ENCODE data around the gene IQSEC3.

Gene IQSEC3

DNA sequence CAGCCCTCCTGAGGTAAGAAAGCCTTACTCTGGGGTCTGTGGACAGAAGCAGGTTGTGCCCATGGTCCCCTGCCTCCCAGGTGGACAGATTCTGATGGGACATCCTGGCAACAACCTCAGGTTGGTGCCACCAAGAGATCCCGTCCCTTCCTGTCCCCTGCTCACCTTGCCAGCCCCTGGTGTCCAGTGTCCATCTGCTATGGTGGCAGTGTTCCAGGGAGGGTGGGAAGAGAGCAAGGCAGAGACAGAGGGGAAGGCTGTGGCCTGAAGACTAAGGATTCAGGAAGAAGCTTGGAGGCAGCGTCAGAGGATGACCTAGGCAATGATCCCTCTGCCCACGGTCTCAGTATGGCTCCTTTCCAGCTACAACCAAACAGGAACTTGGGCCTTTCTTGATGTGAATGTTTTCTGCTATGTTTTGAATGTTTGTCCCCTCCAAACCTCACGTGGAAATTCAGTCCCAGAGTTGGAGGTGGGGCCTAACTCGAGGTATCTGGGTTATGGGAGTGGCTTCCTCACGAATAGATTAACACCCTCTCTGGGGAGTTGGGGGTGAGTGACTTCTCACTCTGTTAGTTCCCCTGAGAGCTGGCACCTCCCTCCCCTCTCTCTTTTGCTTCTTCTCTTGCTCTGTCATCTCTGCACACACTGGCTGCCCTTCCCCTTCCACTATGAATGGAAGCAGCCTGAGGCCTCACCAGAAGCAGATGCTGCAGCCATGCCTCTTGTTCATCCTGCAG is 26.9 kb downstream of the IQSEC3 start:
- no peaks in the 10 kb centered on the region for H3K27me3 ChIP-seq (replicated peaks in 2 of 5; ENCODE audit: control insufficient read depth in 4 of 5, insufficient read depth in 5 of 5, low read length in 4 of 5)
- H3K4me1 ChIP-seq (ENCODE audit: control extremely low read depth in 1 of 4, control insufficient read depth in 4 of 4, insufficient read depth in 4 of 4, low read length in 3 of 4) = peaks cover 0 to 20% (median 11%) of the 10 kb centered on the region in 4 experiments
- ChIA-PET CTCF (interaction anchor here (0.8 to 1.4 kb wide), 3 partner anchors 12 to 60 kb away, joined by 3 to 5 read pairs (median 4); no protein-coding TSS in a partner anchor), POLR2A (no interaction called here)
- no peak overlapping the region for H3K4me3 ChIP-seq (ENCODE audit: control insufficient read depth in 1 of 7, extremely low read depth in 1 of 7, insufficient read depth in 4 of 7, low read depth in 2 of 7, low read length in 6 of 7)
- no peaks in the 10 kb centered on the region for H3K36me3 ChIP-seq (ENCODE audit: control insufficient read depth in 4 of 4, insufficient read depth in 4 of 4, low read length in 3 of 4)
- DNase-seq = no peak
- no peak overlapping the region for H3K27ac ChIP-seq (ENCODE audit: insufficient read depth in 1 of 2, low read depth in 1 of 2, low read length in 2 of 2, poor library complexity in 1 of 2, severe bottlenecking in 2 of 2)
- WGBS (ENCODE audit: insufficient coverage) = no CpG with 5 or more reads among the region's 6 CpGs
- peaks cover 0 to 9% (median 3%) of the 10 kb centered on the region in 5 experiments for H3K9me3 ChIP-seq (ENCODE audit: control extremely low read depth in 1 of 5, control insufficient read depth in 4 of 5, insufficient read depth in 2 of 5, low read depth in 1 of 5, low read length in 4 of 5)

DNA sequence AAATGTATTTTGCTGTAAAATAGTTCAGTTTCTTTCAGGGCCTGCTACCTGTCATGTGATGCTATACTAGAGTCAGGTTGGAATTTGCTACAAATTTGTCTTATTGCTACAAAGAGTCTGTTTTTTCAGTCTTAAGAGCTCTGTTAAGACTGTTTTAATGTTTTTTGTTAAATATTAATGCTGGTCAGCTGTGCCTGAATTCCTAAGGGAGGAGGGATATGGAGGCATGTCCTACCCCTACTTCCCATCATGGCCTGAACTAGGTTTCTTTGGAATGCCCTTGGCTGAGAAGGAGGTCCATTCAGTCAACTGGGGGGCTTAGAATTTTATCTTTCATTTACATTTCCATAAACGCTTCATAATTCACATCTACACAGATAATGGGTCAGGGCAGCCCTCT is 30.0 kb downstream of the IQSEC3 start:
- ChIA-PET POLR2A (no interaction called here), CTCF (no interaction called here)
- no peak for DNase-seq
- Histone ChIP-seq H3K9me3 (ENCODE audit: control extremely low read depth in 1 of 5, control insufficient read depth in 4 of 5, insufficient read depth in 2 of 5, low read depth in 1 of 5, low read length in 4 of 5) (no peaks in the 10 kb centered on the region), H3K27me3 (replicated peaks in 2 of 5; ENCODE audit: control insufficient read depth in 4 of 5, insufficient read depth in 5 of 5, low read length in 4 of 5) (no peaks in the 10 kb centered on the region), H3K4me1 (ENCODE audit: control extremely low read depth in 1 of 4, control insufficient read depth in 4 of 4, insufficient read depth in 4 of 4, low read length in 3 of 4) (peaks cover 0 to 22% (median 13%) of the 10 kb centered on the region in 4 experiments), H3K4me3 (ENCODE audit: control insufficient read depth in 1 of 7, extremely low read depth in 1 of 7, insufficient read depth in 4 of 7, low read depth in 2 of 7, low read length in 6 of 7) (no peak overlapping the region), H3K36me3 (ENCODE audit: control insufficient read depth in 4 of 4, insufficient read depth in 4 of 4, low read length in 3 of 4) (no peaks in the 10 kb centered on the region), H3K27ac (ENCODE audit: insufficient read depth in 1 of 2, low read depth in 1 of 2, low read length in 2 of 2, poor library complexity in 1 of 2, severe bottlenecking in 2 of 2) (no peak overlapping the region)
- 100% methylated on average over 1 of the region's 1 CpG for WGBS (ENCODE audit: insufficient coverage)

DNA sequence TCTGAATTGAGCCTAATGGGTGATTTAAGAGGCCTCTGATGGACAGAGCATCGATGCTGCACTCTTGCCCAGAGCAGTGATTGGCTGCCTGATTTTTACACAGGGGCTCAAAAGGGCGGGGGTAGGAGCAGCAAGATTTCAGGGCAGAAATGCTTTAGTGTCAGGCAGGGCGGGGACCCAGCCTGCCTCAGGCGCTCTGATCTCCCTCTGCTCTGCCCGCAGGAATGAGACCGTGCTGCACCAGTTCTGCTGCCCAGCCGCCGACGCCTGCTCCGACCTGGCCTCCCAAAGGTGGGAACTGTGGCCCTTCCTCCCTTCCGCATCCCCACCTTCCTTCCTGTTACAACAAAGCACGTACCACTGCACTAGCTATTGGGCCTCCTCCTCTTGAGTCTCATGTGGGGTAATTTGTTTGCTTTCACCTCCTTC is 32.4 kb downstream of the IQSEC3 start:
- Histone ChIP-seq H3K36me3 (ENCODE audit: control insufficient read depth in 4 of 4, insufficient read depth in 4 of 4, low read length in 3 of 4) (no peaks in the 10 kb centered on the region), H3K4me1 (ENCODE audit: control extremely low read depth in 1 of 4, control insufficient read depth in 4 of 4, insufficient read depth in 4 of 4, low read length in 3 of 4) (peaks cover 0 to 22% (median 12%) of the 10 kb centered on the region in 4 experiments), H3K9me3 (ENCODE audit: control extremely low read depth in 1 of 5, control insufficient read depth in 4 of 5, insufficient read depth in 2 of 5, low read depth in 1 of 5, low read length in 4 of 5) (no peaks in the 10 kb centered on the region), H3K4me3 (ENCODE audit: control insufficient read depth in 1 of 7, extremely low read depth in 1 of 7, insufficient read depth in 4 of 7, low read depth in 2 of 7, low read length in 6 of 7) (no peak overlapping the region), H3K27me3 (replicated peaks in 2 of 5; ENCODE audit: control insufficient read depth in 4 of 5, insufficient read depth in 5 of 5, low read length in 4 of 5) (no peaks in the 10 kb centered on the region), H3K27ac (ENCODE audit: insufficient read depth in 1 of 2, low read depth in 1 of 2, low read length in 2 of 2, poor library complexity in 1 of 2, severe bottlenecking in 2 of 2) (no peak overlapping the region)
- 80% methylated on average over 10 of the region's 12 CpGs for WGBS (ENCODE audit: insufficient coverage)
- CTCF ChIA-PET = interaction anchor here (1.3 to 2.0 kb wide), 2 partner anchors 20 to 59 kb away, joined by 3 to 6 read pairs; no protein-coding TSS in a partner anchor
- POLR2A ChIA-PET = no interaction called here
- DNase-seq = no peak

DNA sequence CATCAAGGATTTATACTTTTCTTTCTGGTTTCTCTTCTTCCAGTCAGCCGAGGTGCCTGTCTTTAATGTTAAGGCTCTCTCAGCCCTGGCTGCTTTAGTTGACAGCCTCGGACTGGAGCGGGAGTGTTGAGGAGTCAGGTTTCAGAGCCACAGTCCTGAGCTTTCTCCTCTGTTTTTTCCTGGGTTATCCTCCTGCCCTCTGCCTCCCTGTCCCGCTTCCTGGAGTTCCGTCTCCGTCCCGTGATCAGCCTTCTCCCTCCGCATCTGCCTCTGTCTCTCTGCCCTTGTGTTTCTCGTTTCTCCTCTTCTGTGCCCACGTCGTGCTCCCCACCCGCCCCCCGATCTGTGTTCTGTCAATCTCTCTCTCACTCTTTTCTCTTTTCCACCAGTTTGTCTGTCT is 33.0 kb downstream of the IQSEC3 start:
- ChIA-PET CTCF (no interaction called here), POLR2A (no interaction called here)
- Histone ChIP-seq H3K4me3 (ENCODE audit: control insufficient read depth in 1 of 7, extremely low read depth in 1 of 7, insufficient read depth in 4 of 7, low read depth in 2 of 7, low read length in 6 of 7) (no peak overlapping the region), H3K9me3 (ENCODE audit: control extremely low read depth in 1 of 5, control insufficient read depth in 4 of 5, insufficient read depth in 2 of 5, low read depth in 1 of 5, low read length in 4 of 5) (no peaks in the 10 kb centered on the region), H3K27me3 (replicated peaks in 2 of 5; ENCODE audit: control insufficient read depth in 4 of 5, insufficient read depth in 5 of 5, low read length in 4 of 5) (no peaks in the 10 kb centered on the region), H3K36me3 (ENCODE audit: control insufficient read depth in 4 of 4, insufficient read depth in 4 of 4, low read length in 3 of 4) (no peaks in the 10 kb centered on the region), H3K27ac (ENCODE audit: insufficient read depth in 1 of 2, low read depth in 1 of 2, low read length in 2 of 2, poor library complexity in 1 of 2, severe bottlenecking in 2 of 2) (no peak overlapping the region), H3K4me1 (ENCODE audit: control extremely low read depth in 1 of 4, control insufficient read depth in 4 of 4, insufficient read depth in 4 of 4, low read length in 3 of 4) (peaks cover 0 to 24% (median 15%) of the 10 kb centered on the region in 4 experiments)
- WGBS (ENCODE audit: insufficient coverage) = 94% methylated on average over 12 of the region's 13 CpGs
- no peak for DNase-seq

DNA sequence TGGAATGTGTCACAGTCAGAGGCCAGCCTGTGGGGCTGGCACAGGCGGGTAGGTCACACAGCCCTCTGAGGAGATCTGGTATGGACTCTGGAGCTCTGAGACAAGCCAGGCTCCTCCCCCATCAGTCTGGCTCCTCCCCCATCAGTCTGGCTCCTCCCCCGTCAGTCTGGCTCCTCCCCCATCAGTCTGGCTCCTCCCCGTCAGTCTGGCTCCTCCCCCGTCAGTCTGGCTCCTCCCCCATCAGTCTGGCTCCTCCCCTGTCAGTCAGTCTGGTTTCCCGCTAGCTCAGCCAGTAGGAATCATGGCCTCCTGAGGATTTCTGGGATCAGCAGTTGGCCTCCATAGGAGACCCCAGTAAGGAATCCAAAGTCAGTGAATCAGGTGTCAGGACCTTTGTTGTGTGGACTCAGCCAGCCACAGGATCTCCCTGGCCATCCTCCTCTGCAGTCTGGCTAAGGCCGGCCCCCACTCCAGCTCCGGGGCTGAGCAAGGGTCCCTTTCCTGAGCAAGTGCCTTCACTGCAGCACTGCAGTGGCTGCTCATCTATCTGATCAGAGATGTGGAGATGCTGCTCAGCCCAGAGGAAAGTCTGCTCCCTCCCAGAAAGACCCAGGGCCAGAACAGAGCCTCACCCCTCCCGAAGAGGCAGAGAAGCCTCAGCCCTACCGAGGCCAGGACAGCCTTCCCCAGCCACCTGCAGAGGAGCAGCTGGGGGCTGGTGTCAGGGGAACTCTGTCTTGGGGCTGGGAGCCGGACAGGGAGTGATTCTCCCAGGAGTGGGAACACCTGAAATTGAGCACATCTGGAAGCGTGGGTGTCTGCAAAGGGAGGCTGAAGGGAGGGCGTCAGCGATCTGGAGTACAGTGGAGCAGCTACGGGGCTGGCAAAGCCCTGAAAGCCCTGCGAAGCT is 35.7 kb downstream of the IQSEC3 start:
- Histone ChIP-seq H3K27ac (ENCODE audit: insufficient read depth in 1 of 2, low read depth in 1 of 2, low read length in 2 of 2, poor library complexity in 1 of 2, severe bottlenecking in 2 of 2) (no peak overlapping the region), H3K36me3 (ENCODE audit: control insufficient read depth in 4 of 4, insufficient read depth in 4 of 4, low read length in 3 of 4) (peaks cover 0 to 2% (median 0%) of the 10 kb centered on the region in 4 experiments), H3K27me3 (replicated peaks in 2 of 5; ENCODE audit: control insufficient read depth in 4 of 5, insufficient read depth in 5 of 5, low read length in 4 of 5) (no peaks in the 10 kb centered on the region), H3K9me3 (ENCODE audit: control extremely low read depth in 1 of 5, control insufficient read depth in 4 of 5, insufficient read depth in 2 of 5, low read depth in 1 of 5, low read length in 4 of 5) (no peaks in the 10 kb centered on the region), H3K4me1 (ENCODE audit: control extremely low read depth in 1 of 4, control insufficient read depth in 4 of 4, insufficient read depth in 4 of 4, low read length in 3 of 4) (peaks cover 0 to 41% (median 20%) of the 10 kb centered on the region in 4 experiments), H3K4me3 (ENCODE audit: control insufficient read depth in 1 of 7, extremely low read depth in 1 of 7, insufficient read depth in 4 of 7, low read depth in 2 of 7, low read length in 6 of 7) (no peak overlapping the region)
- ChIA-PET CTCF (interaction anchor here (1.1 to 2.0 kb wide), 2 partner anchors 21 to 51 kb away, joined by 3 to 6 read pairs; no protein-coding TSS in a partner anchor), POLR2A (no interaction called here)
- WGBS (ENCODE audit: insufficient coverage) = 99% methylated on average over 9 of the region's 15 CpGs
- no peak for DNase-seq

DNA sequence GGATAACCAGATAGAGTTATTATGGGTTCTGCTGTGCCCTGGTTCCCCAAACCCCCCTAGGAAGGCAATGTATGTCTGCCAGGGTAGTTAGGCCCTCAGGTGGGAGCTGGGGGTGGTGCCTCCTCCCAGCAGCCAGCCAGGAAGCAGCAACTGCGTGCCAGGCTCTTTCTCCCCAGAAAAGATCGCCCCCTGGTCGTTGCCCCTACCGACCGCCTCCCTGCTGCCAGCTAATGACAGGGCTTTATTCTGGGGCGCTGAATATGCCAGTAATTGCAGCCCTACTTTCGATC is 36.3 kb downstream of the IQSEC3 start:
- WGBS (ENCODE audit: insufficient coverage) = 82% methylated on average over 7 of the region's 7 CpGs
- H3K27ac ChIP-seq (ENCODE audit: insufficient read depth in 1 of 2, low read depth in 1 of 2, low read length in 2 of 2, poor library complexity in 1 of 2, severe bottlenecking in 2 of 2) = no peak overlapping the region
- CTCF ChIA-PET = no interaction called here
- no peaks in the 10 kb centered on the region for H3K9me3 ChIP-seq (ENCODE audit: control extremely low read depth in 1 of 5, control insufficient read depth in 4 of 5, insufficient read depth in 2 of 5, low read depth in 1 of 5, low read length in 4 of 5)
- no peaks in the 10 kb centered on the region for H3K27me3 ChIP-seq (replicated peaks in 2 of 5; ENCODE audit: control insufficient read depth in 4 of 5, insufficient read depth in 5 of 5, low read length in 4 of 5)
- no peak for DNase-seq
- POLR2A ChIA-PET = no interaction called here
- H3K36me3 ChIP-seq (ENCODE audit: control insufficient read depth in 4 of 4, insufficient read depth in 4 of 4, low read length in 3 of 4) = peaks cover 0 to 2% (median 0%) of the 10 kb centered on the region in 4 experiments
- no peak overlapping the region for H3K4me3 ChIP-seq (ENCODE audit: control insufficient read depth in 1 of 7, extremely low read depth in 1 of 7, insufficient read depth in 4 of 7, low read depth in 2 of 7, low read length in 6 of 7)
- peaks cover 0 to 41% (median 16%) of the 10 kb centered on the region in 4 experiments for H3K4me1 ChIP-seq (ENCODE audit: control extremely low read depth in 1 of 4, control insufficient read depth in 4 of 4, insufficient read depth in 4 of 4, low read length in 3 of 4)

Data from common myeloid progenitor, CD34-positive (primary cell).